ENCODE results near the gene CTNND2.

The CTNND2 gene

DNA sequence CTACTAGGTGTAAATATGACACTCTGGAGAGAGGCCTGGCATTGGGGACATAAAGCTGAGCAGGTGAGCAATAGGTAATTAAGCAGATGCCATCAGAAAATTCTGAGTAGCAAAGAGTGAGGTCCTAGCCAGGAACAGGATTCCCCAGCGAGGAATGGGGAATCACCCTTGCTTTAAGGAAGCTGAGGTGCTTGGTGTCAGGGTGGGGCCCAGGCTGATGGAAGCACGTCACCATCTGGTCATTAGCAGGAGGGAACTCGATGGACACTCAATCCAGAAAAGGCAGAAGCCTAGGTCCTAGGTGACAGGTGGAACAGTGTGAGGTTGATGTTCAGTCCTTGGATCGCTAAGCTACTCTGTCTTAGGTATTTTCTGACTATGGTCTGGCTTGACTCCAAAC lies 580.5 kb downstream of the CTNND2 start:
- Histone ChIP-seq H3K27ac (ENCODE audit: extremely low read depth, low read depth, low read length) (no peak overlapping the region), H3K4me3 (ENCODE audit: low read depth, low read length) (no peak overlapping the region), H3K4me1 (ENCODE audit: control insufficient read depth, insufficient read depth, low read length) (no peaks in the 10 kb centered on the region), H3K9me3 (ENCODE audit: control insufficient read depth, insufficient read depth, low read depth, low read length) (no peaks in the 10 kb centered on the region), H3K36me3 (ENCODE audit: control insufficient read depth in 2 of 2, insufficient read depth in 1 of 2, low read length in 2 of 2) (no peaks in the 10 kb centered on the region)
- POLR2A ChIA-PET: no interaction called here
- TF ChIP-seq ZBTB10 (tag by site-specific recombination; IDR thresholded peaks at IDR 0.05) (no peak), ZNF341 (tag by site-specific recombination; IDR thresholded peaks at IDR 0.05; ENCODE audit: low read depth) (no peak), GLI2 (tag by site-specific recombination; IDR thresholded peaks at IDR 0.05; ENCODE audit: borderline replicate concordance, low read depth) (no peak), PRDM1 (tag by site-specific recombination; IDR thresholded peaks at IDR 0.05) (no peak), ZNF670 (tag by site-specific recombination; IDR thresholded peaks at IDR 0.05; ENCODE audit: low read depth) (no peak), ZNF426 (tag by site-specific recombination; IDR thresholded peaks at IDR 0.05) (no peak), ZNF777 (tag by site-specific recombination; IDR thresholded peaks at IDR 0.05; ENCODE audit: borderline replicate concordance) (no peak), ZNF394 (tag by site-specific recombination; IDR thresholded peaks at IDR 0.05; ENCODE audit: borderline replicate concordance) (no peak)
- CTCF ChIA-PET: interaction anchor here (0.7 kb wide), 1 partner anchor 60 kb away, joined by 4 read pairs; no protein-coding TSS in a partner anchor

DNA sequence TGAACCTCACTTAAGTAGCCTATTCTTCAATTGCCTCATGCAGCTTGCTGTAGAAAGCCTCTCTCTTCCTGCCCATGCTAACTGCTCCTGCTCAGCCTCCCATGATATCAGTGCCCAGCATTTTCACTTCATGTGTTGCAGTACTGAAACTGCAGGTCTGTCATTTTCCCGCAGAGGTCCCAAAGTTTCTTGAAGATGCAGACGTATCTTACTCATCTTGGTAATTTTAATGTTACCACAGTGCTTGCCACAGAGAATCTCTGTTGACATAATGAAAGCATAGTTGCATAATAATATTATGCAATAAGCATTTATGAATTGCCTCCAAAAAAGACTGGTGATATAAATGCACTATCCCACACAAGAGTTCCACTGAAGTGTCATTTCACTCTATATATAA lies 582.1 kb downstream of the CTNND2 start:
- no peak overlapping the region for H3K4me3 ChIP-seq (ENCODE audit: low read depth, low read length)
- H3K27ac ChIP-seq (ENCODE audit: extremely low read depth, low read depth, low read length): no peak overlapping the region
- H3K4me1 ChIP-seq (ENCODE audit: control insufficient read depth, insufficient read depth, low read length): no peaks in the 10 kb centered on the region
- no peaks in the 10 kb centered on the region for H3K9me3 ChIP-seq (ENCODE audit: control insufficient read depth, insufficient read depth, low read depth, low read length)
- H3K36me3 ChIP-seq (ENCODE audit: control insufficient read depth in 2 of 2, insufficient read depth in 1 of 2, low read length in 2 of 2): no peaks in the 10 kb centered on the region
- CTCF ChIA-PET: interaction anchor here (1.1 kb wide), 1 partner anchor 9 kb away, joined by 3 read pairs; no protein-coding TSS in a partner anchor
- POLR2A ChIA-PET: no interaction called here
- TF ChIP-seq ZNF175 (tag by site-specific recombination; IDR thresholded peaks at IDR 0.05) (no peak), ZBTB48 (tag by site-specific recombination; IDR thresholded peaks at IDR 0.05) (no peak), ZFP41 (tag by site-specific recombination; IDR thresholded peaks at IDR 0.05; ENCODE audit: borderline replicate concordance) (no peak), ZBTB21 (tag by site-specific recombination; IDR thresholded peaks at IDR 0.05) (no peak), EGR2 (tag by site-specific recombination; IDR thresholded peaks at IDR 0.05; ENCODE audit: low read depth) (no peak), OVOL3 (tag by site-specific recombination; IDR thresholded peaks at IDR 0.05) (no peak), ZNF23 (tag by site-specific recombination; IDR thresholded peaks at IDR 0.05; ENCODE audit: borderline replicate concordance) (no peak), ZSCAN5A (tag by site-specific recombination; IDR thresholded peaks at IDR 0.05) (no peak), ZNF549 (tag by site-specific recombination; IDR thresholded peaks at IDR 0.05) (no peak), ZNF292 (tag by site-specific recombination; IDR thresholded peaks at IDR 0.05; ENCODE audit: borderline replicate concordance, low read depth) (no peak), IKZF3 (tag by site-specific recombination; IDR thresholded peaks at IDR 0.05) (no peak), ZSCAN4 (tag by site-specific recombination; IDR thresholded peaks at IDR 0.05) (no peak), ZNF707 (tag by site-specific recombination; IDR thresholded peaks at IDR 0.05) (no peak), REST (tag by site-specific recombination; IDR thresholded peaks at IDR 0.05) (no peak), ZNF335 (tag by site-specific recombination; conservative IDR thresholded peaks at IDR 0.05) (no peak), ATF2 (tag by site-specific recombination; IDR thresholded peaks at IDR 0.05; ENCODE audit: low read depth) (no peak)
